ENCODE data around the gene EPHA8. TPM values are rescaled to one million over a fixed set of nuclear protein-coding genes. Genes with fewer than 3 reads are reported as not detected.

EPHA8 gene
- polyA plus RNA-seq, 1 of the 3 experiments (the other 2 are of a cell fraction), result 0.02 TPM

- H3K9me2 ChIP-seq, result no peaks in the 10 kb centered on the region
- H3K4me2 ChIP-seq, result no peak overlapping the region
- 92% methylated on average over 7 of the region's 7 CpGs for WGBS (ENCODE audit: low lambda C conversion rate)
- H3K27me3 ChIP-seq (ENCODE audit: insufficient read depth), result no peaks in the 10 kb centered on the region
- no peaks in the 10 kb centered on the region for H3K9me3 ChIP-seq
- TF ChIP-seq POLR2AphosphoS5 (IDR thresholded peaks at IDR 0.05; ENCODE audit: low read depth, low read length), result no peak
- TF ChIP-seq USF1 (IDR thresholded peaks at IDR 0.05; ENCODE audit: borderline replicate concordance, low read depth), result no peak
- no peak for TF ChIP-seq GABPA (IDR thresholded peaks at IDR 0.05; ENCODE audit: low read depth)
- TF ChIP-seq IRF3 (IDR thresholded peaks at IDR 0.05; ENCODE audit: low read depth, low read length), result no peak
- no peak for TF ChIP-seq RXRA (IDR thresholded peaks at IDR 0.05; ENCODE audit: borderline replicate concordance, low read depth)
- TF ChIP-seq JUND (IDR thresholded peaks at IDR 0.05), result no peak
- TF ChIP-seq MEF2A (IDR thresholded peaks at IDR 0.05; ENCODE audit: borderline replicate concordance, low read depth), result no peak
- no peak for TF ChIP-seq MXI1 (IDR thresholded peaks at IDR 0.05; ENCODE audit: low read depth, low read length)
- no peak overlapping the region for H2AFZ ChIP-seq (ENCODE audit: low read depth)
- POLR2A ChIA-PET, result no interaction called here
- no peaks in the 10 kb centered on the region for H3F3A ChIP-seq (replicated peaks; ENCODE audit: insufficient read depth)
- DNase-seq, result no peak
- H3K36me3 ChIP-seq (replicated peaks in 1 of 2; ENCODE audit: control insufficient read depth in 1 of 2, insufficient read depth in 2 of 2, low read length in 1 of 2), result peaks cover 21 to 83% of the 10 kb centered on the region in 2 experiments
- CTCF ChIA-PET, result interaction anchor here (1.5 to 5.1 kb wide), 3 partner anchors 9 to 124 kb away, joined by 3 to 28 read pairs (median 6); no protein-coding TSS in a partner anchor
- no peak overlapping the region for H3K27ac ChIP-seq (ENCODE audit: low read depth in 2 of 2, low read length in 1 of 2)
- peaks cover 0 to 16% of the 10 kb centered on the region in 2 experiments; a peak in 2 of 4 replicates for H3K4me1 ChIP-seq (ENCODE audit: control insufficient read depth in 1 of 2, insufficient read depth in 2 of 2, low read depth in 1 of 2, low read length in 1 of 2)
- no peaks in the 10 kb centered on the region for H4K20me1 ChIP-seq (ENCODE audit: insufficient read depth)
- no peaks in the 10 kb centered on the region for H3K79me2 ChIP-seq (ENCODE audit: insufficient read depth)
- H3K4me3 ChIP-seq (ENCODE audit: low read depth in 2 of 2, low read length in 1 of 2), result no peak overlapping the region
- no peak overlapping the region for H3K9ac ChIP-seq
Observed at GRCh38 chr1:22517956-22518355, 45.3 kb upstream of the EPHA8 start.

GRCh38 chr1:22518379-22518778 is 44.9 kb upstream of the EPHA8 start:
- Histone ChIP-seq H3K4me1 (ENCODE audit: control insufficient read depth in 1 of 2, insufficient read depth in 2 of 2, low read depth in 1 of 2, low read length in 1 of 2) (peaks cover 0 to 16% of the 10 kb centered on the region in 2 experiments; a peak in 2 of 4 replicates), H3K9ac (no peak overlapping the region), H3K9me2 (no peaks in the 10 kb centered on the region), H3K27me3 (ENCODE audit: insufficient read depth) (no peaks in the 10 kb centered on the region), H3F3A (replicated peaks; ENCODE audit: insufficient read depth) (no peaks in the 10 kb centered on the region), H3K27ac (ENCODE audit: low read depth in 2 of 2, low read length in 1 of 2) (peak overlapping the region in 1 of 2 experiments; percentile 5; a peak in 1 of 4 replicates), H3K9me3 (no peaks in the 10 kb centered on the region), H3K4me3 (ENCODE audit: low read depth in 2 of 2, low read length in 1 of 2) (no peak overlapping the region), H3K36me3 (replicated peaks in 1 of 2; ENCODE audit: control insufficient read depth in 1 of 2, insufficient read depth in 2 of 2, low read length in 1 of 2) (peaks cover 17 to 84% of the 10 kb centered on the region in 2 experiments), H3K79me2 (ENCODE audit: insufficient read depth) (no peaks in the 10 kb centered on the region), H3K4me2 (no peak overlapping the region), H2AFZ (ENCODE audit: low read depth) (no peak overlapping the region), H4K20me1 (ENCODE audit: insufficient read depth) (no peaks in the 10 kb centered on the region)
- POLR2A ChIA-PET, result no interaction called here
- CTCF ChIA-PET, result interaction anchor here (1.5 to 5.1 kb wide), 3 partner anchors 9 to 124 kb away, joined by 3 to 28 read pairs (median 6); no protein-coding TSS in a partner anchor
- DNase-seq, result no peak
- WGBS (ENCODE audit: low lambda C conversion rate), result 80% methylated on average over 3 of the region's 3 CpGs
- TF ChIP-seq TEAD4 (IDR thresholded peaks at IDR 0.05; ENCODE audit: borderline replicate concordance, insufficient read depth) (no peak), YY1 (IDR thresholded peaks at IDR 0.05; ENCODE audit: low read depth) (no peak), ELF1 (IDR thresholded peaks at IDR 0.05) (no peak), SIN3A (IDR thresholded peaks at IDR 0.05; ENCODE audit: borderline replicate concordance, low read depth, low read length) (no peak), GATA2 (CRISPR knock-in tag; IDR thresholded peaks at IDR 0.05) (no peak), MAX (IDR thresholded peaks at IDR 0.05; ENCODE audit: low read depth) (no peak), TAF1 (IDR thresholded peaks at IDR 0.05; ENCODE audit: borderline replicate concordance, low read depth, low read length) (no peak), RFX5 (IDR thresholded peaks at IDR 0.05; ENCODE audit: low read length) (no peak), USF2 (IDR thresholded peaks at IDR 0.05; ENCODE audit: borderline replicate concordance, low read depth, low read length) (no peak), FOSL2 (IDR thresholded peaks at IDR 0.05; ENCODE audit: borderline replicate concordance, low read depth) (no peak), EZH2phosphoT487 (IDR thresholded peaks at IDR 0.05; ENCODE audit: borderline replicate concordance, low read depth) (no peak), CHD2 (IDR thresholded peaks at IDR 0.05; ENCODE audit: low read length, partially characterized antibody) (no peak), REST (IDR thresholded peaks at IDR 0.05; ENCODE audit: low read depth, low read length) (no peak), EP300 (IDR thresholded peaks at IDR 0.05; ENCODE audit: borderline replicate concordance in 1 of 2, low read depth in 1 of 2, low read length in 1 of 2) (no peak)

All from SK-N-SH (cell line).